ENCODE measurements around the gene MINDY4.

DNA sequence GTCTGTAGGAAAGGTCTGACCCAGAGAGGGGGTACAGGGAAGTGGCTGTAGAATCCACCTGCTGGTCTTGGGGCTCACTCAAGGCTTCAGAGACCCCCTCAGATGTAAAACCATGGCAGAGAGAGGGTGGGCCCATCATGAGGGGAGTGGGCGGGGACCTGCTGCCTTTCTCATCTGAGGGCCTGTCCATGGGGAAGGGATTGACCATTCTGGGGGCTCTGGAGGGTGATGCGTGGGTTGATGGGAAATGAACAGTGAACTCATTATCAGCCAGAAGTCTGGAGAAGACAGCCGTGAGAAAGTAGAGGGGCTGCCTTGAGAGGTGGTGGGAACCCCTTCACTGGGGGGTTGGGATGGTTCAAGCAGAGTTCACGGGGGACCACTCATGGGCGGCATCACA, 66.8 kb downstream of the MINDY4 start:
- TF ChIP-seq, protein P1, sequence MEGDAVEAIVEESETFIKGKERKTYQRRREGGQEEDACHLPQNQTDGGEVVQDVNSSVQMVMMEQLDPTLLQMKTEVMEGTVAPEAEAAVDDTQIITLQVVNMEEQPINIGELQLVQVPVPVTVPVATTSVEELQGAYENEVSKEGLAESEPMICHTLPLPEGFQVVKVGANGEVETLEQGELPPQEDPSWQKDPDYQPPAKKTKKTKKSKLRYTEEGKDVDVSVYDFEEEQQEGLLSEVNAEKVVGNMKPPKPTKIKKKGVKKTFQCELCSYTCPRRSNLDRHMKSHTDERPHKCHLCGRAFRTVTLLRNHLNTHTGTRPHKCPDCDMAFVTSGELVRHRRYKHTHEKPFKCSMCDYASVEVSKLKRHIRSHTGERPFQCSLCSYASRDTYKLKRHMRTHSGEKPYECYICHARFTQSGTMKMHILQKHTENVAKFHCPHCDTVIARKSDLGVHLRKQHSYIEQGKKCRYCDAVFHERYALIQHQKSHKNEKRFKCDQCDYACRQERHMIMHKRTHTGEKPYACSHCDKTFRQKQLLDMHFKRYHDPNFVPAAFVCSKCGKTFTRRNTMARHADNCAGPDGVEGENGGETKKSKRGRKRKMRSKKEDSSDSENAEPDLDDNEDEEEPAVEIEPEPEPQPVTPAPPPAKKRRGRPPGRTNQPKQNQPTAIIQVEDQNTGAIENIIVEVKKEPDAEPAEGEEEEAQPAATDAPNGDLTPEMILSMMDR (conservative IDR thresholded peaks at IDR 0.05 in 1 of 2, IDR thresholded peaks at IDR 0.05 in 1 of 2; ENCODE audit: low read depth in 1 of 2, low read length in 2 of 2), result no peak
- no peak for TF ChIP-seq EZH2 (IDR thresholded peaks at IDR 0.05; ENCODE audit: low read length, missing control alignments)
